MV-4-11 (cell line): ENCODE data around the gene ISOC2.
"Not testable (repeated sequence)": the region's sequence is repeated elsewhere in the genome, so short reads cannot be mapped to it uniquely, and the experiment has no call there.

Source experiments
- DNase-seq: peaks from one replicate; lab custom pipeline; 2025; lab: John Stamatoyannopoulos, UW

The ISOC2 gene, protein sequence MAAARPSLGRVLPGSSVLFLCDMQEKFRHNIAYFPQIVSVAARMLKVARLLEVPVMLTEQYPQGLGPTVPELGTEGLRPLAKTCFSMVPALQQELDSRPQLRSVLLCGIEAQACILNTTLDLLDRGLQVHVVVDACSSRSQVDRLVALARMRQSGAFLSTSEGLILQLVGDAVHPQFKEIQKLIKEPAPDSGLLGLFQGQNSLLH

DNA sequence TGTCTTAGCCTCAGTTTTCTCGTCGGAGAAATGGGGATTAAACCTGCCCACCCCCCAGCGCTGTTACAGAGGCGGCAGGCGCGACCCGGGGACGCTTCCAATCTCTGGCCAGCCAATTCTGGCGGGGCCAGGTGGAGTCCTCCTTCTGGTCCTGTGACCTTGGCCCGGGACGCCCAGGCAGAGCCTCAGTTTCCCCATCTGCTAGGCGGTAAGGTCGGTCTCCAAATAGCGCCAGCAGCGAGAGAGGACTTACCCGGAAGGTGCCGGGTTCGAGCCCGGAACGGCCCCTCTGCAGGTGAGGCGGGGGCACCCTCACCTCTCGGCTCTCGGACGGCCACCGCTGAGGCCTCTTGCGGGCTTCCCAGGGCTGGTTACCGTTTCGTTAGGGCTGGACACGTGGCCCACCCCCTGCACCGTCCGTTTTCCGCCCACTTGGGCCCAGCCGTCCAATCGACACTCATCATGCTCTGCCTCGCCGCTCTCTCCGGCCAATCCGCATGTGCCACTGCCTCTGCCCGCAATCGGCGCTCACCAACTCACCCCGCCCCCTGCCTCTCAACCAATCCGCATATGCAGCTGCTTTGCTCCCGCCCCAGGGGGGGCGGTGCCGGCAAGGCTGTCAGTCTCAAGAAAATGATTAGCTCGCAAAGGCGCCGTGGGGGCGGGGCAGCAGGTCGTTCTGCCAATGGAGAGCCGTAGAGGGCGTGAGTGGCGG, at the start of gene ISOC2:
ISOC2 (minus strand) TSS at position 384 of the 715 bp plus-strand sequence. CDS start 5,156 bp downstream, outside the sequence.
- peak; percentile 100 for DNase-seq

DNA sequence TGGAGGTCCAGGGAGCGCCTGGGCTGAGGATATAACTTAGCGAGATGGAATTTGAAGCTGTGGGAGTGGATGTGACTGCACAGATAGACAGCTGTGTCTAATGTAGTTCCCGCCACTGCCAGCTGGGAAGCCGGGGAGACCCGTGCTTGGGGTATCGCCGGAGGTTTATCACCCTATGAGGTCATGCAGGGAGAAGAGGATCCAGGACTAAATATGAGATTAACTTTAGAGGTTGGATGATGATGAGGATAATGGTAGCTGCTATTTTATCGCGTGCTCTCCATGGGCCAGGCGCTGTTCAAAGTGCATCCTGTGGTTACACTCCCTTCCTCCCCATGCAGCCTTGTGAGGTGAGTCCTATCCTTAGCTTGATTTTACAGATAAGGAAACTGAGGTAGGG, 46.7 kb upstream of the ISOC2 start:
- DNase-seq: no peak

DNA sequence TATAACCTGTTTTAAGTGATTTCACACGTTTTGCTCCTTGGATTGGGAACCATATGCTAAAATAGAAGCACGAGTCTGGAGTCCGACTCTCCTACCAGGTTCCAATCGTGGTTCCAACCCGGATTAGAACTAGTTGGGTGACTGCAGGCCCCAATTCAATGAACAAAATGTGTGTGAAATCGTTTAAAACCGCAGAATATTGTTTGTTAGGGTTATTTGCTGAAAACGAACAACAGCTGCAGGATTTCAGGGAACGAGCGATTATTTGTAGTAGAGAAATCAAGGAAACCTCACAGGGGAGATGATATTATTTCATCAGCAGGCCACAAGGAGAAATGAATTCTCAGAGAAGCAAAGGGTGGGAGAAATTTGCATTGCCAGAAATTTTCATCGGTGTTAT, 43.5 kb upstream of the ISOC2 start:
- no peak for DNase-seq

DNA sequence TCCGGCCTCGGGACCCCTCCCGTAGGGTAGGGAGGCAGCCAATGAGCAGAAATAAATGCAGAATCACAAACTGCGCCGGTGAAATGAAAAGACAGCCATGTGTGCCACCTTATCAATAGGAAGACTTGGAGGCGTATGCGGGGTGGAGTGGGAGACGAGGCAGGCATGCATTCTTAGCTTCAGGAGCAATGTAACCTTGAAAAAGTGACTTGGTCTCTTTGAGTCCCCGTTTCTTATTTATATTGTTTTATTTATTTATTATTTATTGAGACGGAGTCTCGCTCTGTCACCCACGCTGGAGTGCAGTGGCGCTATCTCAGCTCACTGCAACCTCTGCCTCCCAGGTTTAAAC, 42.8 kb upstream of the ISOC2 start:
- DNase-seq: no peak

DNA sequence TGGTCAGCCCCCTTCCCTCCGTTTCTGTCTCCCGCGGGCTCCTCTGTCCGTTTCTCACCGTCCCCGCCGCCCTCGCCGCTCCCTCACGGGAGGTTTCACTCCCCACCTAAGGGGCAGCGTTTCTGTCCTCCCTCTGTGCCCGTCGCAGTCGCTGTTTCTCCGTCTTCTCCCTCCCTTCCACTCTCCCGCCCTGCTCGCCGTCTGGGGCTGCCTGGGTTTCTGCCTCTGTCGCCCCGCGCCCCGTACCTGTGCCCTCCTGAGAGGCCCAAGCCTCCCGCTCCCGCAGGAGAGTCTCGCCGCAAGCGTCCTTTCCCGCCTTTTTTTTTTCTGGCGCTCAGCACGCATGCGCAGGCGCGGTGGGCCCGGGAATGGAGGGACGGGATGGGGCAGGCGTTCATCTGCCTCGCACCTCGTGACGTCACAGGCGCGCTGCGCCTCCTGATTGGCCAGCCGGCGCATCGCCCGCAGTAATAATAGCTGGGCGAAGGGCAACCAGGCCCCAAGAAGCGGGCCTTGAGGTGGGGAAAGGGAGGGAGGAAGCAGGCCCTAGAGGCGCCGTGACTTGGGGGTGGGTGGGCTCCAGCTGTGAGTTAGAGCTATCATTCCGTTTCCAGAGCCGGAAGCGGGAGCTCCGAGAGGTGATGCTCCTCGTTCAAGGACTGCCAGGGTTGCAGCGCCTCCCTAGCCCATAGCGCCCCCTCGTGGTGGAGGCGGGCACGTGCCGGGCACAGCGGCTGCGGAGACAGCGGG, 42.2 kb upstream of the ISOC2 start:
- peak; percentile 91 for DNase-seq

DNA sequence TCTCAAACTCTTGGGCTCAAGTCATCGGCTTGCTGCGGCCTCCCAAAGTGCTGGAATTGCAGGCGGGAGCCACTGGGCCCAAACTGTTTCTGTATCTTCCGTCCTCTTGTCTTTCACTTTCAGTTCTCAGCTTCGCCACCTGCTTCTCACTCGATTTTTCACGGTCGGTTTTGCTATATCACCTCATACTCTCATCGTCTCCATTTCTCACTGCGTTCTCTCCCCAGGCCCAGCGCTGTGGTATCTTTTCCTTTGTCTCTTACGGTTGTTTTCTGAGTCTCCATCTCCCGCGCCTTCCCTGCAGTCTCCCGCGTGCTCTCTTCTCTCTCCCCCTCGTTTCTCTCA, 41.7 kb upstream of the ISOC2 start:
- no peak for DNase-seq

DNA sequence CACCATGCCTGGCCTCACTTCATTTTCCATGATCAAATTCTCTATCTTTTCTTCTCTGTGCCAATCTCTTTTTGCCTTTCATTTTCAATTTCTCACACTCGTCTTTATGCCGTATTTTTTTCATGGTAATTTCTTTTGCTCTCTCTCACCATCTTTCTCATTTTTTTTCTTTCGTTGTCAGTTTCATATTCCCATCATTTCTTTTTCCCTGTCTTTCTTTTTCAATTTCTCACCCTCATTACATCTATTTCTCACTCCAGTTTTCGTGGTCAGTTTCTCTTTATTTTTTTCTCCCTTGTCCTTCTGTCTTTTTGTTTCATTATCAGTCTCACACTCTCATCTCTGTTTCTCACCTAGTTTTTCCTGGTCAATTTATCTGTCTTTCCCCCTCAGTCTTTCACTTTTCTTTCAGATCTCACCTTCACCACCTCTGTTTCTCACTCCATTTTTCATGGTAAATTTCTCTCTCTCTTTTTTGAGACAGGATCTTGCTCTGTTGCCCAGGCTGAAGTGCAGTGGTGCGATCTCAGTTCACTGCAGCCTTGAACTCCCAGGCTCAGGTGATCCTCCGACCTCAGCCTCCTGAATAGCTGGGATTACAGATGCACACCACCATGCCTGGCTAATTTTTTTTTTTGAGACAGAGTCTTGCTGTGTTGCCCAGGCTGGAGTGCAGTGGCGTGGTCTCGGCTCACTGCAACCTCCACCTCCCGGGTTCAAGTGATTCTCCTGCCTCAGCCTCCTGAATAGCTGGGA, 40.9 kb upstream of the ISOC2 start:
- no peak for DNase-seq

DNA sequence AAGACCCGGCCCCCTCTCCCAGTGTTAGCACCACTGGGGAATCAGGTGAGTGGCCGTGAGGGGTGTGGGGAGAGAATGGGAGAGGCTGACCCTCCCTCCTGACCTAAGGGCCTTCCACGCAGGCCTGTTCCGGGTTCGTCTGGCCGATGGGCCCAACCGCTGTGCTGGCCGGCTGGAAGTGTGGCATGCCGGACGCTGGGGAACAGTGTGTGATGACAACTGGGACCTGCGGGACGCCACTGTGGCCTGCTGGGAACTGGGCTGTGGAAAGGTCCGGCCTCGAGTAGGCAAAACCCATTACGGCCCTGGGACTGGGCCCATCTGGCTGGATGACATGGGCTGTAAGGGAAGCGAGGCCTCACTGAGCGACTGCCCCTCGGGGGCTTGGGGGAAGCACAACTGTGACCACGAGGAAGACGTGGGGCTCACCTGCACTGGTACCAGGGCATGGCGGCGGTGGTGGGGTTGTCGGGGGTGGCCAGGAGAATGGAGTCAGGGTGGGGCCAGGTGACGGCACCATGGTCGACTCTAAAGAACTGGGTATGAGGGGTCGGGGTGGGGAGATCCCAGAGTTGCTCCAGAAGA, 39.0 kb upstream of the ISOC2 start:
- DNase-seq: no peak

DNA sequence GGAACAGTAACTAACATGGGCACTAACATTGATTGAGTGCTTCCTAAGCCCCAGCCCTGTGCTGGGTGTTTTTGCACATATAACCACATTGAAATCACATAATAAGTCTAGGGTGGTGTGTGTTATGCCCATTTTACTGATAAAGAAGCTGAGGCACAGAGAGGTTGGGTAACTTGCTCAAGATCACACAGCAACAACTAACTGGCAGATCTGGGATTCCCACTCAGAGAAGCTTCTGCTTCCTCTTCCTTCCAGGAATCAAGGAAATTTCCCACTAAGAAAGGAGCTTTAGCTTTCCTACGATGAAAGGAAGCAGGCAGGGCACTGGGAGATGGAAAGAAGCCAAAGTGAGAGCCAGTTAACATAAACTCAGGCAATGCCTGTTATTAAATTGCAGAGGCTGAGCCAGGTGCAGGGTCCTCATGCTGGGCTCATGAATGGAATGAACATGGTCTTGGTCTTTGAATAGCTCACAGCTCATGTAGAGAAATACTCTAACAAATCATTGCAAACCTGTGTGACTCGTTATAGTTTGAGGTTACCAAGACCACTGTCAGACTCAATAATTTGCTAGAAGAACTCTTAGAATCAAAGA, 36.9 kb upstream of the ISOC2 start:
- DNase-seq: no peak

DNA sequence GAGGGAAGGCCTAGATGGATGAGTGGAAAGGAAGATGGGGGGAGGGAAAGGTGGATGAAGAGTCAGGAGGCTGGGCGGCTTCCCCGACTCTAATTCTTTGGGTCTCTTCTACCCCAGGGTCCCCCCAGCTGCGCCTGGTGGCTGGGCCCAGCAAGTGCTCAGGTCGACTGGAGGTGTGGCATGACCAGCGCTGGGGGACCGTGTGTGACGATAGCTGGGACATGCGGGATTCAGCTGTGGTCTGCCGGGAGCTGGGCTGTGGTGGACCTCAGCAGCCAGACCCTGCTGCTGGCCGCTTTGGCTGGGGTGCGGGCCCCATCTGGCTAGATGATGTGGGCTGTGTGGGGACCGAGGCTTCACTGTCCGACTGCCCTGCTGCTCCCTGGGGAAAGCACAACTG, 36.3 kb upstream of the ISOC2 start:
- no peak for DNase-seq

DNA sequence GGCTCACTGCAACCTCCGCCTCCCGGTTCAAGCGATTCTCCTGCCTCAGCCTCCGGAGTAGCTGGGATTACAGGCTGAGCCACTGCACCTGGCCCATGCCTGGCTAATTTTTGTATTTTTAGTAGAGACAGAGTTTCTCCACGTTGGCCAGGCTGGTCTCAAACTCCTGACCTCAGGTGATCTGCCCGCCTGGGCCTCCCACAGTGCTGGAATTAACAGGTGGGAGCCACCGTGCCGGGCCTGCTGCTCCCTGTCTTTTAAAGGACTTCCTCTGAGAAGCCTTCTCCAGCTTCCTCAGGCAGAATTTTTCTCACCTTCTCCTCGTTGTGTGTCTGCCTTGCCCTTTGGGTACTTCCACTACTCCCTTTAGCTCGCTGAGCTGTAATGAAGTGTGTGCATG, 35.4 kb upstream of the ISOC2 start:
- DNase-seq: not testable (repeated sequence)

DNA sequence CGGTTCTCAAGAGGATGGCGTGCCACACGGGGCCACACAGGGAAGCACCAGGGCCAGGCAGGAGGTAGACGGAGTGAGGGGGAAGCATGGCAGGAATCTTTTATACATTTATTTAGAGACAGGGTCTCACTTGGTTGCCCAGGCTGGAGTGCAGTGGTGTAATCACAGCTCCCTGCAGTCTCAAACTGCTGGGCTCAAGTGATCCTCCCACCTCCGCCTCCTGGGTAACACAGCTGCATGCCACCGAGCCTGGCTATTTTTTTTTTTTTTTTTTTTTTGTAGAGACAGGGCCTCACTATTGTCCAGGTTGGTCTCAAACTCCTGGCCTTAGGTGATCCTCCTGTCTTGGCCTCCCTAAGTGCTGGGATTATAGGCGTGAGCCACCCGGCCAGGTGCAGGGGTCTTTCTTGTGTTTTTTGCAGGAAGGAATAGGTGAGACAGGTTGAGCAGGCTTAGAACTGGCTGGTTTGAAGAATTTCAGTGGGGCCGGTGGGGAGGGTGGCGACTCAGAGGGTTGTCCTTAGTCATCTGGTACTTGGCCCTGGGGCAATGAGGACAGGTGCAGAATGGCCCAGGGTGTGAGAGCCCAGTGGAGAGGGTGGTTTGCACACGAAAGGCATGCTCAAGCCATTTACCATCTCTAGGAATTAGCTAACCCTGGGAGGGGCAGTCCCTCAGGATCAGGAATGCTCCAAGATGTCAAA, 34.4 kb upstream of the ISOC2 start:
- no peak for DNase-seq

DNA sequence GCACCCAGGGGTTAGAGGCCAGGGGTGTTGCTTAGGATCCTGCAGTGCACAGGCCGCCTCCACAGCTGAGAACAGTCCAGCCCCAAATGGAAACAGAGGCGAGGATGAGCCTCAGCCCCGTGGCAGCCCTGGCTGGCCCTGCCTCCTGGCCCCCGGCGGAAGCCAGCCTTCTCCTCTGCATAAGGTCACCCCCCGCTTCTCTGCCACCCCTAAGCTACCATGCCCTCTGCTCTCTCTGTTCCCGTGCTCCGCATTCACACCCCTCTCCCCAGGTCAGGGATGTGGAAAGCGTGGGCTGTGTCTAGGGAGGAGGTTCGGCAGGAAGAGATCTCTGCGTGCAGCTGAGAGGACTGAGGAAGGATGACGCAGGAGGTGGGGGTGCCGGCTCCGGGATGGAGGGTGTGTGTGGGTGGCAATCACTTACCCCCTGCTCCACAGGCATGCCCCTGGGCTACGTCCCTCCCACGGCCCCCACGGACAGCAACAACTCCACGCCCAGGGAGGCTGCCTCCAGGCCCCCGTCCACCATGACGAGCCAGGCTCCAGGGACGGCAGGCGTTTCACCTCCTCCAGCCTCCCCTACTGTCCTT, 32.8 kb upstream of the ISOC2 start:
- no peak for DNase-seq

DNA sequence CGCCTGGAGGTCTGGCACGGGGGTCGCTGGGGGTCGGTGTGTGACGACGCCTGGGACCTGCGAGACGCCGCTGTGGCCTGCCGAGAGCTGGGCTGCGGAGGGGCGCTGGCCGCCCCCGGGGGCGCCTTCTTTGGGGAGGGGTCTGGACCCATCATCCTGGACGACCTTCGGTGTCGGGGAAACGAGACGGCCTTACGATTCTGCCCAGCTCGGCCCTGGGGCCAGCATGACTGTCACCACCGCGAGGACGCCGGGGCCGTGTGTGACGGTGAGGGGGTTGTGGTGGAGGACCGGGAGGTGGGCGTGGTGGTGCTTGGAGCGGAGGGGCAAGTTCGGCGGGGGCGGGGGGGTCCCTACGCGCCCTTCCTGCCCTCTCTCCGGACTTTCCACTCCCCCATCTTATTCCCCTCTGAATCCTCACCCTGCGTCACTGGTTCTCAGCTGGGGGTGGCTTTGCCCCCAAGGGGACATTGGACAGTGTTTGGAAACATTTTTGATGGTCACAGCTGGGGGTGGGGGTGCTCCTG, 32.3 kb upstream of the ISOC2 start:
- no peak for DNase-seq

DNA sequence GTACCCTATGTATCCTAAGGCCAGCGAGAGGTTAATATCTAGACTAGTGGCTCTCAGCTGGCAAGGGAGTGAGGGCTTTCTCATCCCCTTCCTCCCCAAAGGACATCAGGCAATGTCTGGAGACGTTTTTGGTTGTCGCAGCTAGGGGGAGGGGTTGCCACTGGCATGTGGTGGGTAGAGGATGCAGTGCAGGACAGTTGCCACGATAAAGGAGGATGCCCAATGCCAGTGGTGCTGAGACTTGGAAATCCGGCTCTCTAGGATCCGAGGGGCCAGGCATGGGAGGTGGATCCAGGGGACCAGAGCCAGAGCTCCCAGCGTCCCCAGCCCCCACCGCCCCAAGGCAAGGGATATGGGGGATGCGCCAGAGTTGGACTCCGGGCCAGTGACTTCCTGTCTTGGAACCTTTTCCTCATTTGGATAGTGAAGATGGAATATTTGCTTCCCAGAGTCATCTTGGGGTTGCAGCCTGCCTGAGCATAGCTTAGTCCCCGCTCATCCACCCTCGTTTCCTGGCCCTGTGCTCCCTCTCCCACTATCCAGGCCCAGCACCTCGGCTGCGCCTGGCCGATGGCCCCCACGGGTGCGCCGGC, 31.7 kb upstream of the ISOC2 start:
- DNase-seq: no peak

DNA sequence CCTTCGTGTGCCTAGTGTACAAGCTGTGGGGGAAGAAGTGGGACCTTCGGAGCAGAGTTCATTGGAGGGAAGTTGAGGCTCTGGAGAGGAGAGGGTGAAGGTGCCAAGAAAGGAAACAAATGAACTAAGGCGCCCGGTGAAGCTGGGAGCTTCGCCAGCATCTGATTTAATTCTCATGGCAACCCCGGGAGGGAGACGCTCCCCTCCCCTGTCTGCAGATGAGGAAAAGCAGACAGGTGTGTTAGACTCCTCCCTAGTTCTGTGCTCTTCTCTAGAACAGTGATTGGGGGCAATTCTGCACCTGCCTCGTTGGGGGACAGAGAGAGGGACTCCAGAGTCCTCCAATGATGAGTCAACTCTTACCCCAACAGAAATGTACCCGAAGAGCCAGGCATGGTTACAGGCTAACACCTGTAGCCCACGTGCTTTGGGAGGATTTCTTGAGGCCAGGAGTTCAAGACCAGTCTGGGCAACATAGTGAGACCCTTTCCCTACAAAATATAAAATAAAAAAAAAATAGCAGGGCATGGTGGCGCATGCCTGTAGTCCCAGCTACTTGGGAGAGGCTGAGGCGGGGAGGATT, 31.0 kb upstream of the ISOC2 start:
- no peak for DNase-seq

DNA sequence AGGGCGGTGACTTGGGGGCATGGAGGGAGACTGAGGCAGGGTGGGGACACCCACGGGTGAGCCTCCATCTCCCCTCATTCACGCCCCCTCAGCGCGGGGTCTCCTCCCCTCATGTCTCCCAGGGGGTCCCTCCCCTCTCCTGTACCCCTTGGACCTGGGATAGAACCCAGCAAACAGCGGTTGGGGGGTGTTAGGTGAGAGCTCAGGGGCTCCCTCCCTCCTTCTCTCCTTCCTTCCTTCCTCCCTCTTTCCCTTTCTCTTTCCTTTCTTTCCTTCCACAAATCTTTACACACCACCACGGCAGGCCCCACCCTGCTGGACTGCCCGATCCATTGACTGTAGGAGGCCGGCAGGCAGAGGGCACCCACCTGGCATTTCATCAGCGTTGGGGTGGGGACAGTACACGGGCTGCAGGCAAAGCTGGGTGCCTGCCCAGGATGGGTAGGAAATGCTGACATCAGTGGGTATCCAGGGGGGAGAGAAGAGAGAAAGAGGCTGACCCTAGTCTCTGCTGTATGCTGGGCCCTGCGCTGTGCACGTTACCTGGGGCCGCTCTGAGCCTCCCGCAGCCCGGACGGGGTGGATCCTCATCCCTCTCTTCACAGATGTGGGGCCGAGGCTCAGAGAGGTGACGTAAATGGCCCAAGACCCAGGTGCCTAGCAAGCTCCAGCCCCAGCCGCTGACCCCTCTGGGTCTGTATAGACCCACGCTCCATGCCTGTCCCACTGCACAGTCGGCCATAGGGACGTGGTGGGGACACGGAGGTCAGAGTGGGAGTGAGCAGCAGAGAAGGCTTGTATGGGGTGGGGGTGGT, 30.3 kb upstream of the ISOC2 start:
- DNase-seq: no peak

DNA sequence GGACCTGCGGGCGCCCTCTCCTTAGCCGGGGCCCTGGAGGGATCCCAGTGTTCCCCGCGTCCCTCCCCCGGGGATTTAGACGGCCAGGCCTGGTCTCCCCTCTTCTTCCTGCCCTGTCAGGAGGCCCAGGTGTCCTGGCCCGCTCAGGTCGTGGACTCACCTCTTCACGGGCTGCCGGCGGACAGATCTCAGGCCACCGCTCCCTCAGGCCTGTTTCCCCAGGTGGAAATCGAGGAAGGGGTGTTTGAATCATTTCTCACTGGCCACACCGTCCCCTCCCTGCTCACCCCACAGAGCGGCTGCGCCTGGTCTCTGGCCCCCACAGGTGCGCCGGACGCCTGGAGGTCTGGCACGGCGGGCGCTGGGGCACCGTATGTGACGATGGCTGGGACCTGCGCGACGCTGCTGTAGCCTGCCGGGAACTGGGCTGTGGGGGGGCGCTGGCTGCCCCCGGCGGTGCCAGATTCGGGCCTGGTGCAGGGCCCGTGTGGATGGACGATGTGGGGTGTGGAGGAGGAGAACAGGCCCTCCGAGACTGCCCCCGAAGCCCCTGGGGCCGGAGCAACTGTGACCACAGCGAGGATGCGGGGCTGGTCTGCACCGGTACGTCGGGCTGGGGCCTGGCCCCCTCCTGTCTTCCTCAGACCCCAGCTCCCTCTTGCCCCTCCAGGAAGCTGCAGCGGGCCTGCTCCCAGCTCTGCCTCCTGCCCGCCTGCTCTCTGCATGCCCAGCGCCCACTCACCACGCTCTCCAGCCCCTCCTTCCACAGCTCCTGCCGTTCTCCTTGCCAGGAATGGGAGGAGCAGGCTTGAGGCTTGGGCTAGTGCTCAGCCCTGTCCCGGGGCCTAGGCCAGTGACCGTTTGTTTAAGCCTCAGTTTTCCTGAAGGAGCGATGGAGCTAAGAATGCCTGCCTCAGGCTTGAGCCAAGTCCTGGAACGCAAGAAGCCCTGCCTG, 29.3 kb upstream of the ISOC2 start:
- DNase-seq: no peak
